Calu3 (cell line): ENCODE results near the gene APOC3. TPM values are rescaled to one million over a fixed set of nuclear protein-coding genes. Genes with fewer than 3 reads are reported as not detected.
A peak's percentile ranks its signal among the peaks of the same experiment; 100 is the strongest.
"Not testable (repeated sequence)": the region's sequence is repeated elsewhere in the genome, so short reads cannot be mapped to it uniquely, and the experiment has no call there.

Experiments
- BruUV-seq: library from RNA; stranded (reverse); fragments of 400-500 nt; replicated peaks from 2 replicates; lab custom pipeline; 2021; lab: Mats Ljungman, UMichigan
- CTCF ChIA-PET: fragments of 300-600 bp; sonication (Branson Sonifier 250); formaldehyde crosslinking; loops from one replicate; lab custom pipeline; 2022; ENCODE audit warnings: antibody characterized with exemption; lab: Charles Lee
- DNase-seq: peaks from one replicate; pipeline ENCODE4 v3.0.0; 2022
- H3K27ac Mint-ChIP-seq: one replicate; pipeline ENCODE4 v1.8.0; 2022; ENCODE audit warnings: mixed read lengths; ENCODE audit not compliant: unreplicated experiment
- H3K27me3 Mint-ChIP-seq: one replicate; pipeline ENCODE4 v1.8.0; 2022; ENCODE audit warnings: mixed read lengths; ENCODE audit not compliant: unreplicated experiment
- H3K36me3 Mint-ChIP-seq: one replicate; pipeline ENCODE4 v1.8.0; 2022; ENCODE audit warnings: mild to moderate bottlenecking, moderate library complexity, mixed read lengths; ENCODE audit not compliant: insufficient read depth, unreplicated experiment
- H3K4me1 Mint-ChIP-seq: one replicate; pipeline ENCODE4 v1.8.0; 2022; ENCODE audit warnings: mild to moderate bottlenecking, low read depth, mixed read lengths; ENCODE audit not compliant: unreplicated experiment
- H3K4me3 Mint-ChIP-seq: one replicate; pipeline ENCODE4 v1.8.0; 2022; ENCODE audit warnings: mild to moderate bottlenecking, low read depth, moderate library complexity, mixed read lengths; ENCODE audit not compliant: unreplicated experiment
- H3K9me3 Mint-ChIP-seq: one replicate; pipeline ENCODE4 v1.8.0; 2022; ENCODE audit warnings: low read depth, mixed read lengths; ENCODE audit not compliant: unreplicated experiment
- intact Hi-C: fragments of 100-400 bp; cut with micrococcal nuclease; formaldehyde crosslinking; loops from one replicate; pipeline ENCODE4 v1.10.0; 2022; ENCODE audit not compliant: unreplicated experiment
- total RNA-seq: library from RNA; stranded (reverse); gene quantifications from 2 replicates; pipeline ENCODE4 v1.2.3, GENCODE V29; 2022
- TF ChIP-seq, protein P1 (sequence below): fragments of 200-600 bp; IDR thresholded peaks from one replicate; pipeline ENCODE4 v1.8.0; 2022; ENCODE audit warnings: antibody characterized with exemption; ENCODE audit not compliant: unreplicated experiment

The APOC3 gene
- total RNA-seq, 1 experiment from 2014 or later: not detected

DNA sequence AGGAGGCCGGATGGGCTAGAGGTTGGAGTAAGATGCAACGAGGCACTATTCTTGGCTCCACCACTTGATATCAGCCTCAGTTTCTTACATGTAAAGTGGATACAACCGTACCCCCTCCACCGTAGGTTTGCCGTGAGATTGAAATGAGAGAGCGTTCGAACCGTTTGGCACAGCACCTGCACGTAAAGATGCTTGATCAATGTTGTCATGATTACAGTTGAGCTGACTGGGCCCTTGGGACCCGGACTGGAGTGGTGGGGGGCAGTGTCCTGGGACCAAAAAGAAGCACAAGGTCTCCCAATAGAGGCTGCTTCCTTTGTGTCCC, 3.7 kb downstream of the APOC3 start:
- no peaks in the 10 kb centered on the region for H3K36me3 Mint-ChIP-seq
- CTCF ChIA-PET: no interaction called here
- H3K27me3 Mint-ChIP-seq: peaks cover 14% of the 10 kb centered on the region
- no peak overlapping the region for H3K4me3 Mint-ChIP-seq
- no peak for DNase-seq
- no peak overlapping the region for H3K27ac Mint-ChIP-seq
- no peaks in the 10 kb centered on the region for H3K4me1 Mint-ChIP-seq
- BruUV-seq: no TSS peak
- TF ChIP-seq, protein P1, sequence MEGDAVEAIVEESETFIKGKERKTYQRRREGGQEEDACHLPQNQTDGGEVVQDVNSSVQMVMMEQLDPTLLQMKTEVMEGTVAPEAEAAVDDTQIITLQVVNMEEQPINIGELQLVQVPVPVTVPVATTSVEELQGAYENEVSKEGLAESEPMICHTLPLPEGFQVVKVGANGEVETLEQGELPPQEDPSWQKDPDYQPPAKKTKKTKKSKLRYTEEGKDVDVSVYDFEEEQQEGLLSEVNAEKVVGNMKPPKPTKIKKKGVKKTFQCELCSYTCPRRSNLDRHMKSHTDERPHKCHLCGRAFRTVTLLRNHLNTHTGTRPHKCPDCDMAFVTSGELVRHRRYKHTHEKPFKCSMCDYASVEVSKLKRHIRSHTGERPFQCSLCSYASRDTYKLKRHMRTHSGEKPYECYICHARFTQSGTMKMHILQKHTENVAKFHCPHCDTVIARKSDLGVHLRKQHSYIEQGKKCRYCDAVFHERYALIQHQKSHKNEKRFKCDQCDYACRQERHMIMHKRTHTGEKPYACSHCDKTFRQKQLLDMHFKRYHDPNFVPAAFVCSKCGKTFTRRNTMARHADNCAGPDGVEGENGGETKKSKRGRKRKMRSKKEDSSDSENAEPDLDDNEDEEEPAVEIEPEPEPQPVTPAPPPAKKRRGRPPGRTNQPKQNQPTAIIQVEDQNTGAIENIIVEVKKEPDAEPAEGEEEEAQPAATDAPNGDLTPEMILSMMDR: no peak
- intact Hi-C loops: no loop called here
- H3K9me3 Mint-ChIP-seq: no peaks in the 10 kb centered on the region

DNA sequence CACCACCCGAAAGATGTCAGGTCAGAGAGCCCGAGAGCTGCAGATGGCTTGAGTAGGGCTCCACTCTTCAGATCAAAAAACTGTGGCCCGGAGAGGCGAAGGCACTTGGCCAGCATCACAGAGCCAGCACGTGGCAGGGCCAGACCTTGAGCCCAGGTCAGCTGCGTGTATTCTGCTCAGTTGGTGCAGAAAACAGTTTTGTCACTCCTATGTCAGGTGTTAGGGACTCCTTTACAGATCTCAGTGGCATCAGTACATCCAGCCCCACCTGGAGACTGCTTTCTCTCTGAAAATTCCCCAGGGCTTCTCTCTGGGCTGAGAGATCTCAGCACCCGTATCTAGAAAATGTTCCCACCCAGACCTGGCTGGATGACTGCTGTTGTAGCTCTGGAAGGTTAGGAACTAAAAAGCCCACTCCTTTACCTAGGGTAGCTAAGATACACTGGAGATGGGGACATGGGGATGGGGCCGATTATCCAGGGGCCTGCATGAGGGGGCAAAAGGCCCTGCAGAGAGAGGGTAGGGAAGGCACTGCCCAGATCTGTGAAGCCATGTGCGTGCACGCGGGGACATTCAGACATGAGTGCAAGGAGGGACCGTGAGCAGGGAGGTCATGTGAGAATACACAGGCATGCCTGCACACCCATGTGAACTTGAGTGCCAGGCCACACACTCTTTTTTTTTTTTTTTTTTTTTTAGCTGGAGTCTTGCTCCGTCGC, 4.3 kb downstream of the APOC3 start:
- DNase-seq: no peak
- H3K4me3 Mint-ChIP-seq: no peak overlapping the region
- no peaks in the 10 kb centered on the region for H3K36me3 Mint-ChIP-seq
- intact Hi-C loops: no loop called here
- H3K27ac Mint-ChIP-seq: no peak overlapping the region
- peaks cover 14% of the 10 kb centered on the region for H3K27me3 Mint-ChIP-seq
- CTCF ChIA-PET: no interaction called here
- no peaks in the 10 kb centered on the region for H3K9me3 Mint-ChIP-seq
- BruUV-seq: no TSS peak
- H3K4me1 Mint-ChIP-seq: no peaks in the 10 kb centered on the region
- TF ChIP-seq, protein P1: no peak

DNA sequence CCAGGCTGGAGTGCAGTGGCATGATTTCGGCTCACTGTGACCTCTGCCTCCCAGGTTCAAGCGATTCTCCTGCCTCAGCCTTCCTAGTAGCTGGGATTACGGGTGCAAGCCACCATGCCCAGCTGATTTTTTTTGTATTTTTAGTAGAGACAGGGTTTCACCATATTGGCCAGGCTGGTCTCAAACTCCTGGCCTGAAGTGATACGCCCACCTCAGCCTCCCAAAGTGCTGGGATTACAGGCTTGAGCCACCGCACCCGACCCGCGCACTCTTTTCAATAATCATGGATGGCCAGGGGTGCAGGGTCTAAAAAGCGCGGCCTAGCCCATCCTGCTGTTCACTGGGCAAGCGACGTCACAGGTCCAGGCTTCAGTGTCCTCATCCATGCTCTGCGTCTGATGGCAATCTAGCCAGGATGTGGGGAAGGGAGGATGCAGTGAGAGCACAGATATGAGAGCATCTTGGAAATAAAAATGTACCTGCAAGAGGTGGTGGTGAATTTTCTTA, 4.9 kb downstream of the APOC3 start:
- BruUV-seq, H3K4me3 Mint-ChIP-seq, H3K9me3 Mint-ChIP-seq, H3K4me1 Mint-ChIP-seq, CTCF ChIA-PET, H3K27ac Mint-ChIP-seq, H3K36me3 Mint-ChIP-seq, DNase-seq: not testable (repeated sequence)
- intact Hi-C loops: loop anchor here (5.0 kb wide), 1 partner anchor 42 kb away; the partner anchor contains the start of gene APOA5
- peaks cover 14% of the 10 kb centered on the region for H3K27me3 Mint-ChIP-seq

DNA sequence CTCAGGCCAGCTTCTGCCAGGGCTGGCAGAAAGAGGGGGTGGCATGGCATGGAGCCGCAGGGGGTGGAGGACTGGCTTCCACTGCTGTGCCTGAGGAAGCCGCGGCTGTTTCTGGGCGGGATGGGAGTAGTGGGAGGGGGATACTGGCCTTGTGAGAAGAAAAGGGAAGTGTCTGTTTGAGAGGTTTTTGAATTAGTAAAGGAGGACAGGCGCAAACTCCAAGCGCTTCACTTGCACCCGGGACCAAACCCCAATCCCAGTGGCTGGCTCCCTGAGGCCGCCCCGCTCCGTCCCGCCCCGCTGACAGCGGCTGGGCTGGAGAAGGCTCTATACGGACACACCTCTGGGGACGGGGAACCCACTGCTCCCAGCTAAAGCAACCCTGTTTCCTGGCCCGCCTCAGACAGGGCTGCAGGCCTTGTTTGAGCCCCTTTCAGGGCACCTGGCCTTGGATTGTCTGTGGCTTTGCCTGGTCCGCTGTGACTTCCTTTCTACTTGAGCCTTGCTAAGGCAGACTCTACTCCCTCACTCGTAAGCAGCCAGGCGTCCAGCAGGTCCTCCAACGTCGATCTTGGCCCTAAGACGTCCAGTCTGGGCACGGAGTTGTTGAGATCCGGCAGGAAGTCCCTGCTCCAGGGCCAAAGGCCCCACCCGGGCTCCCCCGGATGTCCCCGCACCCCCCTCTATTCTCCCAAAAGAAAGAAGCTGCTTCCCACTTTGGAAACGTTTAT, 5.5 kb downstream of the APOC3 start:
- no peaks in the 10 kb centered on the region for H3K9me3 Mint-ChIP-seq
- no peak for DNase-seq
- no peak overlapping the region for H3K27ac Mint-ChIP-seq
- peak overlapping the region; percentile 43 for H3K4me3 Mint-ChIP-seq
- TF ChIP-seq, protein P1: no peak
- H3K27me3 Mint-ChIP-seq: peaks cover 14% of the 10 kb centered on the region
- H3K36me3 Mint-ChIP-seq: no peaks in the 10 kb centered on the region
- H3K4me1 Mint-ChIP-seq: no peaks in the 10 kb centered on the region
- CTCF ChIA-PET: interaction anchor here (0.8 to 1.6 kb wide), 5 partner anchors 8 to 271 kb away, joined by 3 to 39 read pairs (median 5); partner anchors contain the start of genes APOA5 and ZPR1
- no TSS peak for BruUV-seq
- intact Hi-C loops: loop anchor here (5.0 kb wide), 1 partner anchor 43 kb away; the partner anchor contains the start of gene APOA5
